ENCODE measurements around the gene KIF19.
"Not testable (repeated sequence)": the region's sequence is repeated elsewhere in the genome, so short reads cannot be mapped to it uniquely, and the experiment has no call there.

The KIF19 gene

GRCh38 chr17:74404789-74405188 is 78.8 kb downstream of the KIF19 start:
- Histone ChIP-seq H2AFZ (ENCODE audit: low read length) (no peak overlapping the region), H3K9me3 (replicated peaks; ENCODE audit: insufficient read depth, low read length) (no peaks in the 10 kb centered on the region), H3K9me2 (replicated peaks; ENCODE audit: insufficient read depth, low read length) (no peaks in the 10 kb centered on the region), H3K79me2 (ENCODE audit: low read length) (no peaks in the 10 kb centered on the region), H3K27me3 (replicated peaks; ENCODE audit: insufficient read depth, low read length) (peaks cover 76% of the 10 kb centered on the region), H3K9ac (ENCODE audit: low read length) (no peak overlapping the region), H3K4me2 (ENCODE audit: low read depth, low read length) (no peak overlapping the region), H3K4me3 (ENCODE audit: low read length) (no peak overlapping the region), H3K36me3 (replicated peaks; ENCODE audit: insufficient read depth, low read length) (no peaks in the 10 kb centered on the region), H3F3A (ENCODE audit: insufficient read depth, low read length) (no peaks in the 10 kb centered on the region), H3K4me1 (ENCODE audit: low read length) (no peaks in the 10 kb centered on the region), H4K20me1 (ENCODE audit: insufficient read depth, low read length) (no peaks in the 10 kb centered on the region), H3K27ac (ENCODE audit: low read length) (no peak overlapping the region)
- no peak for DNase-seq
- TF ChIP-seq EZH2phosphoT487 (IDR thresholded peaks at IDR 0.05; ENCODE audit: low read length) (no peak), EZH2 (optimal IDR thresholded peaks at IDR 0.05; ENCODE audit: low read depth, low read length) (no peak), CTCF (IDR thresholded peaks at IDR 0.05; ENCODE audit: low read length) (no peak)

GRCh38 chr17:74405311-74405710 is 79.3 kb downstream of the KIF19 start:
- H3K9ac ChIP-seq (ENCODE audit: low read length); H3K9me3 ChIP-seq (replicated peaks; ENCODE audit: insufficient read depth, low read length); H2AFZ ChIP-seq (ENCODE audit: low read length); H3K79me2 ChIP-seq (ENCODE audit: low read length); H3K9me2 ChIP-seq (replicated peaks; ENCODE audit: insufficient read depth, low read length); H3K27ac ChIP-seq (ENCODE audit: low read length); DNase-seq; H4K20me1 ChIP-seq (ENCODE audit: insufficient read depth, low read length); H3K4me3 ChIP-seq (ENCODE audit: low read length); H3K36me3 ChIP-seq (replicated peaks; ENCODE audit: insufficient read depth, low read length); H3K4me1 ChIP-seq (ENCODE audit: low read length); H3F3A ChIP-seq (ENCODE audit: insufficient read depth, low read length); H3K4me2 ChIP-seq (ENCODE audit: low read depth, low read length): not testable (repeated sequence)
- peaks cover 73% of the 10 kb centered on the region for H3K27me3 ChIP-seq (replicated peaks; ENCODE audit: insufficient read depth, low read length)

Measured in MM.1S (cell line).